GM12875 (cell line): Measurements from ENCODE around the gene CEACAM18.

ENCODE experiments used
- H3K4me3 ChIP-seq: one replicate; pipeline ENCODE4 v1.5.1; 2011; ENCODE audit warnings: low read depth, low read length, control low read depth
- CTCF ChIP-seq: IDR thresholded peaks from 2 replicates; pipeline ENCODE4 v1.5.1; 2011; ENCODE audit warnings: low read depth, mild to moderate bottlenecking, control low read depth, inconsistent platforms, low read length, moderate library complexity, borderline replicate concordance; ENCODE audit not compliant: insufficient read depth

Gene CEACAM18

GRCh38 chr19:51480590-51480989, 2.3 kb downstream of the CEACAM18 start:
- H3K4me3 ChIP-seq: no peak overlapping the region

GRCh38 chr19:51485960-51486660, 7.8 kb downstream of the CEACAM18 start:
- no peak overlapping the region for H3K4me3 ChIP-seq
- no peak for TF ChIP-seq CTCF

More at GRCh38 chr19:51480590-51480989, 2.3 kb downstream of the CEACAM18 start:
- TF ChIP-seq CTCF: no peak

- no peak for TF ChIP-seq CTCF
Measured at GRCh38 chr19:51488491-51488890, 10.2 kb downstream of the CEACAM18 start.

GRCh38 chr19:51489113-51489512, 10.8 kb downstream of the CEACAM18 start:
- no peak for TF ChIP-seq CTCF
- no peak overlapping the region for H3K4me3 ChIP-seq

More at GRCh38 chr19:51488491-51488890, 10.2 kb downstream of the CEACAM18 start:
- H3K4me3 ChIP-seq: no peak overlapping the region

- H3K4me3 ChIP-seq: no peak overlapping the region
- TF ChIP-seq CTCF: no peak
Measured at GRCh38 chr19:51490676-51491075, 12.3 kb downstream of the CEACAM18 start.

GRCh38 chr19:51491586-51491985, 13.2 kb downstream of the CEACAM18 start:
- no peak for TF ChIP-seq CTCF
- H3K4me3 ChIP-seq: no peak overlapping the region

GRCh38 chr19:51493776-51494175, 15.4 kb downstream of the CEACAM18 start:
- H3K4me3 ChIP-seq: no peak overlapping the region
- TF ChIP-seq CTCF: no peak
